Stimulated activated CD8-positive, alpha-beta memory T cell treated with anti-CD3 and anti-CD28 coated beads, Interleukin-15, amount 100 ng/mL, for 4 hours (primary cell): ENCODE results near the gene CEP95.

Source experiments
- DNase-seq, 2 donors: peaks; one replicate each; pipeline ENCODE4 v3.0.0-alpha.2; 2020; ENCODE audit warnings: low read depth in 2 of 2

The CEP95 gene

GRCh38 chr17:64520359-64520758 lies 13.6 kb downstream of the CEP95 start:
- DNase-seq: no peak

GRCh38 chr17:64527914-64528313 lies 21.1 kb downstream of the CEP95 start:
- no peak for DNase-seq

GRCh38 chr17:64529221-64529620 lies 22.4 kb downstream of the CEP95 start:
- no peak for DNase-seq

GRCh38 chr17:64531955-64532371 lies 25.2 kb downstream of the CEP95 start:
- DNase-seq: no peak

- DNase-seq: no peak
Measured at GRCh38 chr17:64532409-64532808, 25.6 kb downstream of the CEP95 start.

- no peak for DNase-seq
Measured at GRCh38 chr17:64533784-64534183, 27.0 kb downstream of the CEP95 start.

GRCh38 chr17:64534187-64534586 lies 27.4 kb downstream of the CEP95 start:
- no peak for DNase-seq

- no peak for DNase-seq
Measured at GRCh38 chr17:64535357-64535756, 28.6 kb downstream of the CEP95 start.

GRCh38 chr17:64536913-64537312 lies 30.1 kb downstream of the CEP95 start:
- no peak for DNase-seq

- DNase-seq: no peak
Measured at GRCh38 chr17:64537488-64537887, 30.7 kb downstream of the CEP95 start.

- no peak for DNase-seq
Measured at GRCh38 chr17:64538508-64539130, 31.8 kb downstream of the CEP95 start.

GRCh38 chr17:64540118-64540776 lies 33.5 kb downstream of the CEP95 start:
- no peak for DNase-seq

- no peak for DNase-seq
Measured at GRCh38 chr17:64544742-64545141, 38.0 kb downstream of the CEP95 start.

- DNase-seq: no peak
Measured at GRCh38 chr17:64546716-64547115, 39.9 kb downstream of the CEP95 start.

- DNase-seq: no peak
Measured at GRCh38 chr17:64547319-64547718, 40.5 kb downstream of the CEP95 start.

GRCh38 chr17:64551461-64551860 lies 44.7 kb downstream of the CEP95 start:
- no peak for DNase-seq

- DNase-seq: no peak
Measured at GRCh38 chr17:64554028-64554637, 47.4 kb downstream of the CEP95 start.

GRCh38 chr17:64555281-64555680 lies 48.5 kb downstream of the CEP95 start:
- no peak for DNase-seq

GRCh38 chr17:64564098-64564497 lies 57.3 kb downstream of the CEP95 start:
- DNase-seq: no peak

- no peak for DNase-seq
Measured at GRCh38 chr17:64565563-64565962, 58.8 kb downstream of the CEP95 start.

GRCh38 chr17:64571746-64572145 lies 65.0 kb downstream of the CEP95 start:
- no peak for DNase-seq

GRCh38 chr17:64572682-64573154 lies 65.9 kb downstream of the CEP95 start:
- no peak for DNase-seq

GRCh38 chr17:64573214-64573613 lies 66.4 kb downstream of the CEP95 start:
- DNase-seq: no peak
